ENCODE data around the gene ADH6. TPM values are rescaled to one million over a fixed set of nuclear protein-coding genes. Genes with fewer than 3 reads are reported as not detected.
"Not testable (repeated sequence)": the region's sequence is repeated elsewhere in the genome, so short reads cannot be mapped to it uniquely, and the experiment has no call there.

The ADH6 gene
- total RNA-seq, 1 donor from 2014 or later: not detected

DNA sequence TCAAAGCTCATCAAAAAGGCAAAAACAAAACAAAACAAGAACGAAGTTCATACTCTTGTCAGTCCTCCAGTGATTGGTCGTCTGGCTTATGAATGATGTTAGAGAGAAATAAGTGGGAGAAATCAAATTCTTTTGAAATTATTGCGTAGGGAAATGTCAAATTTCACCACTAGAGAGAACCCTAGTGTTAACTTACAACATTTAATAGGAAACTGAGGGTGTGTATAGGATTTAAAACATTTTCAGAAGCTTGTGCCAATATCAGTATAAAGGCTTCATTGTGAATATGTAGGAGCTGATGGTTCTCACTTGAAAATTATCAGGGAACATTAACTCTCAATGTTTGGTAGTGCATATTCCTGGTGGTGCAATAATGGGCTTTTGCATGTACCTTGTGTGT lies 17.4 kb downstream of the ADH6 start:
- Histone ChIP-seq H3K9me3 (no peaks in the 10 kb centered on the region), H3K4me3 (no peak overlapping the region), H3K27me3 (no peaks in the 10 kb centered on the region), H3K36me3 (no peaks in the 10 kb centered on the region), H3K4me1 (peaks cover 19% of the 10 kb centered on the region), H3K27ac (peak overlapping the region; percentile 59)
- DNase-seq (ENCODE audit: extremely low spot score in 2 of 2): no peak
- TF ChIP-seq POLR2A (IDR thresholded peaks at IDR 0.05): no peak
- TF ChIP-seq, protein P1, sequence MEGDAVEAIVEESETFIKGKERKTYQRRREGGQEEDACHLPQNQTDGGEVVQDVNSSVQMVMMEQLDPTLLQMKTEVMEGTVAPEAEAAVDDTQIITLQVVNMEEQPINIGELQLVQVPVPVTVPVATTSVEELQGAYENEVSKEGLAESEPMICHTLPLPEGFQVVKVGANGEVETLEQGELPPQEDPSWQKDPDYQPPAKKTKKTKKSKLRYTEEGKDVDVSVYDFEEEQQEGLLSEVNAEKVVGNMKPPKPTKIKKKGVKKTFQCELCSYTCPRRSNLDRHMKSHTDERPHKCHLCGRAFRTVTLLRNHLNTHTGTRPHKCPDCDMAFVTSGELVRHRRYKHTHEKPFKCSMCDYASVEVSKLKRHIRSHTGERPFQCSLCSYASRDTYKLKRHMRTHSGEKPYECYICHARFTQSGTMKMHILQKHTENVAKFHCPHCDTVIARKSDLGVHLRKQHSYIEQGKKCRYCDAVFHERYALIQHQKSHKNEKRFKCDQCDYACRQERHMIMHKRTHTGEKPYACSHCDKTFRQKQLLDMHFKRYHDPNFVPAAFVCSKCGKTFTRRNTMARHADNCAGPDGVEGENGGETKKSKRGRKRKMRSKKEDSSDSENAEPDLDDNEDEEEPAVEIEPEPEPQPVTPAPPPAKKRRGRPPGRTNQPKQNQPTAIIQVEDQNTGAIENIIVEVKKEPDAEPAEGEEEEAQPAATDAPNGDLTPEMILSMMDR (IDR thresholded peaks at IDR 0.05): no peak
- no peak for TF ChIP-seq POLR2AphosphoS5 (IDR thresholded peaks at IDR 0.05; ENCODE audit: insufficient read depth in 1 of 2, low read depth in 1 of 2)
- intact Hi-C loops (cut with DNase I): loop anchor here (5.0 to 10.0 kb wide), 2 partner anchors 123 to 206 kb away; partner anchors contain the start of gene ADH1B

DNA sequence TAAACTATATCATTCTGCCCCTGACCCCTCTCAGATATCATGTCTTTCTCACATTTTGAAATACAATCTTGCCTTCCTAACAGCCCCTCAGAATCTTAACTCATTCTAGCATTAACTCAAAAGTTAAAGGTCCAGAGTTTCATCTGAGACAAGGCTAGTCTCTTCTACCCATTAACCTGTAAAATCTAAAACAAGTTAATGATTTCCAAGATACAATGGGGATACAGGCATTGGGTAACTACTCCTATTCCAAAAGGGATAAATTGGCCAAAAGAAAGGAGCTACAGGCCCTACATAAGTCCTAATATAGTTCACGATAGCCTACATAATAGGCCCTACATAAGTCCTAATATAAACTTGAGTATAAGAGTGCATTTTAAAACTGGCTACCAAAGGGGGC lies 18.9 kb downstream of the ADH6 start:
- intact Hi-C loops (cut with DNase I): loop anchor here (5.0 to 10.0 kb wide), 2 partner anchors 125 to 207 kb away; partner anchors contain the start of gene ADH1B
- Histone ChIP-seq H3K27me3 (no peaks in the 10 kb centered on the region), H3K4me1 (peaks cover 19% of the 10 kb centered on the region), H3K36me3 (no peaks in the 10 kb centered on the region), H3K27ac (no peak overlapping the region), H3K4me3 (no peak overlapping the region), H3K9me3 (no peaks in the 10 kb centered on the region)
- DNase-seq (ENCODE audit: extremely low spot score in 2 of 2): no peak
- TF ChIP-seq, protein P1 (IDR thresholded peaks at IDR 0.05): no peak
- TF ChIP-seq POLR2AphosphoS5 (IDR thresholded peaks at IDR 0.05; ENCODE audit: insufficient read depth in 1 of 2, low read depth in 1 of 2) (no peak), POLR2A (IDR thresholded peaks at IDR 0.05) (no peak)

DNA sequence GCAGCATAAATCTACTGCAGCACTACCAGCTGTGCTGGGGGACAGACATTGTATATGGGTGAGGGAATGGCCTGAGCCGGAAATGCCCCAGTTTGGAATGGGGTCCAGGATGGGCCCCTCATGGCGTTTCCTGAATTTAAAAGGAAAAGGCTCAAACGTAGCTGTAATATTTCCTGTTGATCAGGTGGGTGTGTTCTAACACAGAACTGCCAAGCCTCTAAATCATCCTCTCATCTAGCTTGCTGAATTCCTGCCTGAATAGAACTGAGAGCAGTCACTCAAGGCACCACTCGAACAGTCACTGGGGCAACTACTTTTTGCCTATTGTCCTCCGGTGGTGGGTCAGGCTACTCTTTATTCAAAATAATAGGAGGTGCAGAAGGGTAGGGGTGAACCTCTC lies 28.7 kb downstream of the ADH6 start:
- Histone ChIP-seq H3K36me3 (no peaks in the 10 kb centered on the region), H3K4me1 (no peaks in the 10 kb centered on the region), H3K9me3 (no peaks in the 10 kb centered on the region), H3K27ac (no peak overlapping the region), H3K4me3 (no peak overlapping the region), H3K27me3 (no peaks in the 10 kb centered on the region)
- no peak for TF ChIP-seq POLR2AphosphoS5 (IDR thresholded peaks at IDR 0.05; ENCODE audit: insufficient read depth in 1 of 2, low read depth in 1 of 2)
- TF ChIP-seq, protein P1 (IDR thresholded peaks at IDR 0.05): no peak
- TF ChIP-seq POLR2A (IDR thresholded peaks at IDR 0.05): no peak
- DNase-seq (ENCODE audit: extremely low spot score in 2 of 2): no peak
- intact Hi-C loops (cut with DNase I): no loop called here

DNA sequence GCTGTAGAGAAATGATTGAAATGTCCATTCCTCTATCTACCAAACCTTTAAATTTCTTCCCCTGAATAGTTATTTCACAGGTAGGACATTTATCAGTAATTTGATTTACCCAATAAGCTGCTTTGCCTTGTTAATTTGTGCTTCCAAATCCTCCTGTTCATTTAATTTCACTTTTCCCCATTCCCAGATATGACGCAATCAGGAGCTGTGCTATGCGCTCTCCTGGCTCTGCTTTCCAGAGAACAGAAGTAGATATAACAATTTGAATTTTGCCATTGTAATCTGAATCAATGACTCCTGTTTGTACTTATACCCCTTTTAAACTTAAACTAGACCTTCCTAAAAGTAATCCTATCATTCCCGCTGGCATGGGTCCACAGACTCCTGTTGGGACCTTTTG lies 29.1 kb downstream of the ADH6 start:
- H3K4me1 ChIP-seq; H3K27me3 ChIP-seq; H3K4me3 ChIP-seq; H3K27ac ChIP-seq; DNase-seq (ENCODE audit: extremely low spot score in 2 of 2); H3K9me3 ChIP-seq; H3K36me3 ChIP-seq; intact Hi-C loops (cut with DNase I): not testable (repeated sequence)

DNA sequence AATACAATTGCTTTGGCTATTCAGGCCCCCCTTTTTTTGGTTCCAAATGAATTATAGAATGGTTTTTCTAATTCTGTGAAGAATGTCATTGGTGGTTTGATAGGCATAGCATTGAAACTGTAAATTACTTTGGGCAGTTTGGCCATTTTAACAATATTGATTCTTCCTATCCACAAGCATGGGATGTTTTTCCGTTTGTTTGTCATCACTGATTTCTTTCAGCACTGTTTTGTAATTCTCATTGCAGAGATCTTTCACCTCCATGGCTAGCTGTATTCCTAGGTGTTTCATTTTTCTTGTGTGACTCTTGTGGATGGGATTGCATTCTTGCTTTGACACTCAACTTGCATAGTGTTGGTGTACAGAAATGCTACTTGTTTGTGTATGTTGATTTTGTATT lies 33.0 kb downstream of the ADH6 start:
- TF ChIP-seq, protein P1 (IDR thresholded peaks at IDR 0.05): no peak
- TF ChIP-seq POLR2A (IDR thresholded peaks at IDR 0.05) (no peak), POLR2AphosphoS5 (IDR thresholded peaks at IDR 0.05; ENCODE audit: insufficient read depth in 1 of 2, low read depth in 1 of 2) (no peak)
- Histone ChIP-seq H3K36me3 (no peaks in the 10 kb centered on the region), H3K9me3 (no peaks in the 10 kb centered on the region), H3K27me3 (no peaks in the 10 kb centered on the region), H3K4me3 (no peak overlapping the region), H3K4me1 (no peaks in the 10 kb centered on the region), H3K27ac (no peak overlapping the region)
- intact Hi-C loops (cut with DNase I): no loop called here
- no peak for DNase-seq (ENCODE audit: extremely low spot score in 2 of 2)

All from vagina (tissue), 2 donors.